GM23338 (cell line): Measurements from ENCODE around the gene ACTN2. TPM values are rescaled to one million over a fixed set of nuclear protein-coding genes. Genes with fewer than 3 reads are reported as not detected.

Source experiments
- ATAC-seq: fragments of 200-7000 bp; cut with Tn5 transposase; 3 replicates; pipeline ENCODE4 v1.9.1; 2020
- DNase-seq: peaks from one replicate; pipeline ENCODE4 v3.0.0-alpha.2; 2015; ENCODE audit warnings: low spot score
- H2AFZ ChIP-seq: fragments of 200-600 bp; sonication (generic); 2 replicates; pipeline ENCODE4 v1.8.0; 2016; ENCODE audit warnings: antibody characterized with exemption, mild to moderate bottlenecking, moderate library complexity
- H3F3A ChIP-seq: fragments of 200-600 bp; sonication (generic); replicated peaks from 2 replicates; pipeline ENCODE4 v1.8.0; 2017; ENCODE audit warnings: antibody characterized with exemption, mixed run types, low read depth
- H3K27ac ChIP-seq: fragments of 200-600 bp; sonication (generic); 2 replicates; pipeline ENCODE4 v1.6.1; 2016; ENCODE audit warnings: low read depth
- H3K27me3 ChIP-seq: fragments of 200-600 bp; sonication (generic); 2 replicates; pipeline ENCODE4 v1.8.0; 2016; ENCODE audit warnings: mild to moderate bottlenecking, mixed run types, moderate library complexity; ENCODE audit not compliant: insufficient read depth
- H3K36me3 ChIP-seq: fragments of 200-600 bp; sonication (generic); 2 replicates; pipeline ENCODE4 v1.8.0; 2016; ENCODE audit warnings: mild to moderate bottlenecking; ENCODE audit not compliant: insufficient read depth
- H3K4me1 ChIP-seq: fragments of 200-600 bp; sonication (generic); 2 replicates; pipeline ENCODE4 v1.8.0; 2016; ENCODE audit warnings: mild to moderate bottlenecking, moderate library complexity; ENCODE audit not compliant: insufficient read depth
- H3K4me2 ChIP-seq: fragments of 200-600 bp; sonication (generic); 2 replicates; pipeline ENCODE4 v1.7.1; 2017; ENCODE audit warnings: mixed run types
- H3K4me3 ChIP-seq: fragments of 200-600 bp; sonication (generic); 2 replicates; pipeline ENCODE4 v1.6.1; 2016; ENCODE audit warnings: mixed run types
- H3K79me2 ChIP-seq: fragments of 200-600 bp; sonication (generic); replicated peaks from 2 replicates; pipeline ENCODE4 v1.8.0; 2017; ENCODE audit warnings: mild to moderate bottlenecking; ENCODE audit not compliant: insufficient read depth
- H3K9me2 ChIP-seq: fragments of 200-600 bp; sonication (generic); 2 replicates; pipeline ENCODE4 v1.8.0; 2017; ENCODE audit not compliant: insufficient read depth
- H4K20me1 ChIP-seq: fragments of 200-600 bp; sonication (generic); replicated peaks from 2 replicates; pipeline ENCODE4 v1.8.0; 2017; ENCODE audit warnings: mild to moderate bottlenecking; ENCODE audit not compliant: insufficient read depth
- H3K27ac Mint-ChIP-seq: 2 replicates; pipeline ENCODE4 v1.8.0; 2020; ENCODE audit warnings: inconsistent platforms, mild to moderate bottlenecking, moderate library complexity, mixed read lengths
- H3K27me3 Mint-ChIP-seq: 3 replicates; pipeline ENCODE4 v1.8.0; 2022; ENCODE audit warnings: low read depth, mild to moderate bottlenecking, moderate library complexity, mixed read lengths, inconsistent platforms; ENCODE audit not compliant: insufficient read depth, poor library complexity
- H3K36me3 Mint-ChIP-seq: 3 replicates; pipeline ENCODE4 v1.8.0; 2021; ENCODE audit warnings: low read depth, mild to moderate bottlenecking, inconsistent platforms, moderate library complexity, mixed read lengths
- H3K4me1 Mint-ChIP-seq: 3 replicates; pipeline ENCODE4 v1.8.0; 2020; ENCODE audit warnings: mild to moderate bottlenecking, inconsistent platforms, mixed read lengths
- H3K4me3 Mint-ChIP-seq: 3 replicates; pipeline ENCODE4 v1.8.0; 2021; ENCODE audit warnings: moderate library complexity, mild to moderate bottlenecking, inconsistent platforms, mixed read lengths
- H3K9me3 Mint-ChIP-seq: 3 replicates; pipeline ENCODE4 v1.8.0; 2020; ENCODE audit warnings: moderate library complexity, mild to moderate bottlenecking, inconsistent platforms, mixed read lengths
- CREB1 ChIP-seq: fragments of 250-450 bp; sonication (Bioruptor Pico); IDR thresholded peaks from 2 replicates; pipeline ENCODE4 v1.5.0; 2020; ENCODE audit warnings: low read depth, mild to moderate bottlenecking, moderate library complexity
- JUNB ChIP-seq: IDR thresholded peaks from one replicate; pipeline ENCODE4 v1.6.1; 2016; ENCODE audit warnings: antibody characterized with exemption; ENCODE audit not compliant: unreplicated experiment
- POLR2AphosphoS5 ChIP-seq: IDR thresholded peaks from 2 replicates; pipeline ENCODE4 v1.6.1; 2016; ENCODE audit warnings: antibody characterized with exemption, low read depth
- STAT1 ChIP-seq: IDR thresholded peaks from one replicate; pipeline ENCODE4 v1.6.1; 2016; ENCODE audit warnings: antibody characterized with exemption; ENCODE audit not compliant: unreplicated experiment
- ZNF331 ChIP-seq: fragments of 250-450 bp; sonication (Bioruptor Pico); IDR thresholded peaks from 2 replicates; pipeline ENCODE4 v1.5.0; 2020; ENCODE audit warnings: low read depth, mild to moderate bottlenecking, moderate library complexity
- polyA plus RNA-seq: library from polyadenylated mRNA; unstranded; fragments of >200 nt; fragmentation: Nextera tagmentation; extraction: Ambion mirVana; gene quantifications from 2 replicates; pipeline ENCODE4 v1.2.1, GENCODE V29; 2016
- total RNA-seq: library from RNA; depleted of rRNA; stranded (reverse); fragments of >200 nt; shearing (Covaris generic); gene quantifications from 2 replicates; pipeline ENCODE4 v1.2.3, GENCODE V29; 2014
- TF ChIP-seq, protein P1 (sequence below): fragments of 250-450 bp; sonication (Bioruptor Pico); IDR thresholded peaks from 2 replicates; pipeline ENCODE4 v1.5.0; 2020; ENCODE audit warnings: mild to moderate bottlenecking, moderate library complexity
- TF ChIP-seq, protein P2 (sequence below): IDR thresholded peaks from one replicate; pipeline ENCODE4 v1.6.1; 2018; ENCODE audit warnings: antibody characterized with exemption; ENCODE audit not compliant: unreplicated experiment
- TF ChIP-seq, protein P3 (sequence below), 2 experiments: fragments of 200-600 bp in 1 of 2; sonication (generic) in 1 of 2; conservative IDR thresholded peaks; 2 replicates each; pipeline versions ENCODE4 v1.5.1 to v1.6.1; 2016 to 2017; ENCODE audit warnings: antibody characterized with exemption in 2 of 2, low read depth in 2 of 2, mild to moderate bottlenecking in 2 of 2, moderate library complexity in 1 of 2

The ACTN2 gene
- total and polyA plus RNA-seq, 2 experiments from 2014 or later = 1.9 to 2.8 TPM

DNA sequence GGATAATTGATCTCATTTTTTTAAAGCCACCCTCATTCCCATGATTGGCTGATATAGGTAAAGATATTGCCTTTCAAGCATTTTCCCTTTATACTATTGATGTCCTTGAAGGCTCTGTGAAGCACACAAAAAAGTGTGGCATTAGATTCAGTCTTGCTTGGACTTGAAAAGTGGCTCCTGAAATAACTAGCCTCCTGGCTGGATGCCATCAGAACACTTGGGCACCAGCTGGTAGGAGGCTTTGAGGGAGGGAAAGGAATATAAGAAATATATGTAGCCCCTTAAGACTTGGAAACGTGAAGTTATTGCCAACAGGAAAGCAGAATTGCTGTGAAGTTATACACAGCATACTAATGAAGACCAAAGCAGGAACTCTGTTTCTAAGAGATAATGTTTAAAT, 122.8 kb downstream of the ACTN2 start (continued):
- TF ChIP-seq, protein P1, sequence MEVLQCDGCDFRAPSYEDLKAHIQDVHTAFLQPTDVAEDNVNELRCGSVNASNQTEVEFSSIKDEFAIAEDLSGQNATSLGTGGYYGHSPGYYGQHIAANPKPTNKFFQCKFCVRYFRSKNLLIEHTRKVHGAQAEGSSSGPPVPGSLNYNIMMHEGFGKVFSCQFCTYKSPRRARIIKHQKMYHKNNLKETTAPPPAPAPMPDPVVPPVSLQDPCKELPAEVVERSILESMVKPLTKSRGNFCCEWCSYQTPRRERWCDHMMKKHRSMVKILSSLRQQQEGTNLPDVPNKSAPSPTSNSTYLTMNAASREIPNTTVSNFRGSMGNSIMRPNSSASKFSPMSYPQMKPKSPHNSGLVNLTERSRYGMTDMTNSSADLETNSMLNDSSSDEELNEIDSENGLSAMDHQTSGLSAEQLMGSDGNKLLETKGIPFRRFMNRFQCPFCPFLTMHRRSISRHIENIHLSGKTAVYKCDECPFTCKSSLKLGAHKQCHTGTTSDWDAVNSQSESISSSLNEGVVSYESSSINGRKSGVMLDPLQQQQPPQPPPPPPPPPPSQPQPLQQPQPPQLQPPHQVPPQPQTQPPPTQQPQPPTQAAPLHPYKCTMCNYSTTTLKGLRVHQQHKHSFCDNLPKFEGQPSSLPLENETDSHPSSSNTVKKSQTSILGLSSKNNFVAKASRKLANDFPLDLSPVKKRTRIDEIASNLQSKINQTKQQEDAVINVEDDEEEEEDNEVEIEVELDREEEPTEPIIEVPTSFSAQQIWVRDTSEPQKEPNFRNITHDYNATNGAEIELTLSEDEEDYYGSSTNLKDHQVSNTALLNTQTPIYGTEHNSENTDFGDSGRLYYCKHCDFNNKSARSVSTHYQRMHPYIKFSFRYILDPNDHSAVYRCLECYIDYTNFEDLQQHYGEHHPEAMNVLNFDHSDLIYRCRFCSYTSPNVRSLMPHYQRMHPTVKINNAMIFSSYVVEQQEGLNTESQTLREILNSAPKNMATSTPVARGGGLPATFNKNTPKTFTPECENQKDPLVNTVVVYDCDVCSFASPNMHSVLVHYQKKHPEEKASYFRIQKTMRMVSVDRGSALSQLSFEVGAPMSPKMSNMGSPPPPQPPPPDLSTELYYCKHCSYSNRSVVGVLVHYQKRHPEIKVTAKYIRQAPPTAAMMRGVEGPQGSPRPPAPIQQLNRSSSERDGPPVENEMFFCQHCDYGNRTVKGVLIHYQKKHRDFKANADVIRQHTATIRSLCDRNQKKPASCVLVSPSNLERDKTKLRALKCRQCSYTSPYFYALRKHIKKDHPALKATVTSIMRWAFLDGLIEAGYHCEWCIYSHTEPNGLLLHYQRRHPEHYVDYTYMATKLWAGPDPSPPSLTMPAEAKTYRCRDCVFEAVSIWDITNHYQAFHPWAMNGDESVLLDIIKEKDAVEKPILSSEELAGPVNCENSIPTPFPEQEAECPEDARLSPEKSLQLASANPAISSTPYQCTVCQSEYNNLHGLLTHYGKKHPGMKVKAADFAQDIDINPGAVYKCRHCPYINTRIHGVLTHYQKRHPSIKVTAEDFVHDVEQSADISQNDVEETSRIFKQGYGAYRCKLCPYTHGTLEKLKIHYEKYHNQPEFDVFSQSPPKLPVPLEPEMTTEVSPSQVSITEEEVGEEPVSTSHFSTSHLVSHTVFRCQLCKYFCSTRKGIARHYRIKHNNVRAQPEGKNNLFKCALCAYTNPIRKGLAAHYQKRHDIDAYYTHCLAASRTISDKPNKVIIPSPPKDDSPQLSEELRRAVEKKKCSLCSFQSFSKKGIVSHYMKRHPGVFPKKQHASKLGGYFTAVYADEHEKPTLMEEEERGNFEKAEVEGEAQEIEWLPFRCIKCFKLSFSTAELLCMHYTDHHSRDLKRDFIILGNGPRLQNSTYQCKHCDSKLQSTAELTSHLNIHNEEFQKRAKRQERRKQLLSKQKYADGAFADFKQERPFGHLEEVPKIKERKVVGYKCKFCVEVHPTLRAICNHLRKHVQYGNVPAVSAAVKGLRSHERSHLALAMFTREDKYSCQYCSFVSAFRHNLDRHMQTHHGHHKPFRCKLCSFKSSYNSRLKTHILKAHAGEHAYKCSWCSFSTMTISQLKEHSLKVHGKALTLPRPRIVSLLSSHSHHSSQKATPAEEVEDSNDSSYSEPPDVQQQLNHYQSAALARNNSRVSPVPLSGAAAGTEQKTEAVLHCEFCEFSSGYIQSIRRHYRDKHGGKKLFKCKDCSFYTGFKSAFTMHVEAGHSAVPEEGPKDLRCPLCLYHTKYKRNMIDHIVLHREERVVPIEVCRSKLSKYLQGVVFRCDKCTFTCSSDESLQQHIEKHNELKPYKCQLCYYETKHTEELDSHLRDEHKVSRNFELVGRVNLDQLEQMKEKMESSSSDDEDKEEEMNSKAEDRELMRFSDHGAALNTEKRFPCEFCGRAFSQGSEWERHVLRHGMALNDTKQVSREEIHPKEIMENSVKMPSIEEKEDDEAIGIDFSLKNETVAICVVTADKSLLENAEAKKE (CRISPR knock-in tag) = no peak
- TF ChIP-seq ZNF331 (CRISPR knock-in tag) (no peak), CREB1 (no peak), STAT1 (no peak), JUNB (no peak)
- TF ChIP-seq, protein P2, sequence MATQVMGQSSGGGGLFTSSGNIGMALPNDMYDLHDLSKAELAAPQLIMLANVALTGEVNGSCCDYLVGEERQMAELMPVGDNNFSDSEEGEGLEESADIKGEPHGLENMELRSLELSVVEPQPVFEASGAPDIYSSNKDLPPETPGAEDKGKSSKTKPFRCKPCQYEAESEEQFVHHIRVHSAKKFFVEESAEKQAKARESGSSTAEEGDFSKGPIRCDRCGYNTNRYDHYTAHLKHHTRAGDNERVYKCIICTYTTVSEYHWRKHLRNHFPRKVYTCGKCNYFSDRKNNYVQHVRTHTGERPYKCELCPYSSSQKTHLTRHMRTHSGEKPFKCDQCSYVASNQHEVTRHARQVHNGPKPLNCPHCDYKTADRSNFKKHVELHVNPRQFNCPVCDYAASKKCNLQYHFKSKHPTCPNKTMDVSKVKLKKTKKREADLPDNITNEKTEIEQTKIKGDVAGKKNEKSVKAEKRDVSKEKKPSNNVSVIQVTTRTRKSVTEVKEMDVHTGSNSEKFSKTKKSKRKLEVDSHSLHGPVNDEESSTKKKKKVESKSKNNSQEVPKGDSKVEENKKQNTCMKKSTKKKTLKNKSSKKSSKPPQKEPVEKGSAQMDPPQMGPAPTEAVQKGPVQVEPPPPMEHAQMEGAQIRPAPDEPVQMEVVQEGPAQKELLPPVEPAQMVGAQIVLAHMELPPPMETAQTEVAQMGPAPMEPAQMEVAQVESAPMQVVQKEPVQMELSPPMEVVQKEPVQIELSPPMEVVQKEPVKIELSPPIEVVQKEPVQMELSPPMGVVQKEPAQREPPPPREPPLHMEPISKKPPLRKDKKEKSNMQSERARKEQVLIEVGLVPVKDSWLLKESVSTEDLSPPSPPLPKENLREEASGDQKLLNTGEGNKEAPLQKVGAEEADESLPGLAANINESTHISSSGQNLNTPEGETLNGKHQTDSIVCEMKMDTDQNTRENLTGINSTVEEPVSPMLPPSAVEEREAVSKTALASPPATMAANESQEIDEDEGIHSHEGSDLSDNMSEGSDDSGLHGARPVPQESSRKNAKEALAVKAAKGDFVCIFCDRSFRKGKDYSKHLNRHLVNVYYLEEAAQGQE = no peak

DNA sequence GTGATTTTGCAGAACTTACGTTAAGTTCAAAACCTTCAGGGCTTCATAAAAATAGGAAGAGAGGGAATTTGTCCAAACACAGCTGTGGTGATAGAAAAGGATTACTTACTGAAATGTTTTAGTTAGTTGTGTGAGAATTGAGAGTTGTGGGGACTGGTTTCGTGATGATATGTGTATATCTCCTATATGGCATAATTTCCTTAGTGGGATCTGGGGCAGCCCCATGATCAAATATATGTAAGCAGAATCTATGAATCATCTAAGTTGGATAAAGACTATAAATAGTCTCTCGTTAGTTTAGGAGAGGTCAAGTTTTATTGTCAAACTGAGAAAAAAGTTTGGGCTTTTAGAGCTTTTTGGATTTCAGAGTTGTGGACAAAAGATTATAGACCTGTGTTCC, 123.7 kb downstream of the ACTN2 start:
- H3K4me3 Mint-ChIP-seq = no peak overlapping the region
- no peak for TF ChIP-seq POLR2AphosphoS5
- TF ChIP-seq, protein P3, sequence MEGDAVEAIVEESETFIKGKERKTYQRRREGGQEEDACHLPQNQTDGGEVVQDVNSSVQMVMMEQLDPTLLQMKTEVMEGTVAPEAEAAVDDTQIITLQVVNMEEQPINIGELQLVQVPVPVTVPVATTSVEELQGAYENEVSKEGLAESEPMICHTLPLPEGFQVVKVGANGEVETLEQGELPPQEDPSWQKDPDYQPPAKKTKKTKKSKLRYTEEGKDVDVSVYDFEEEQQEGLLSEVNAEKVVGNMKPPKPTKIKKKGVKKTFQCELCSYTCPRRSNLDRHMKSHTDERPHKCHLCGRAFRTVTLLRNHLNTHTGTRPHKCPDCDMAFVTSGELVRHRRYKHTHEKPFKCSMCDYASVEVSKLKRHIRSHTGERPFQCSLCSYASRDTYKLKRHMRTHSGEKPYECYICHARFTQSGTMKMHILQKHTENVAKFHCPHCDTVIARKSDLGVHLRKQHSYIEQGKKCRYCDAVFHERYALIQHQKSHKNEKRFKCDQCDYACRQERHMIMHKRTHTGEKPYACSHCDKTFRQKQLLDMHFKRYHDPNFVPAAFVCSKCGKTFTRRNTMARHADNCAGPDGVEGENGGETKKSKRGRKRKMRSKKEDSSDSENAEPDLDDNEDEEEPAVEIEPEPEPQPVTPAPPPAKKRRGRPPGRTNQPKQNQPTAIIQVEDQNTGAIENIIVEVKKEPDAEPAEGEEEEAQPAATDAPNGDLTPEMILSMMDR (conservative IDR thresholded peaks at IDR 0.05; ENCODE audit: low read depth in 2 of 2) = no peak

More for the DNA sequence above, 123.7 kb downstream of the ACTN2 start:
- Histone ChIP-seq H3K79me2 (peaks cover 8% of the 10 kb centered on the region), H4K20me1 (no peaks in the 10 kb centered on the region; the same call in 1 of the 2 replicates), H3F3A (no peaks in the 10 kb centered on the region), H3K36me3 (peaks cover 7% of the 10 kb centered on the region; the same call in 1 of the 2 replicates), H3K27me3 (no peaks in the 10 kb centered on the region), H3K4me1 (no peaks in the 10 kb centered on the region), H3K4me2 (no peak overlapping the region), H3K27ac (no peak overlapping the region), H3K4me3 (no peak overlapping the region), H3K9me2 (no peaks in the 10 kb centered on the region), H2AFZ (no peak overlapping the region)
- Mint-ChIP-seq H3K9me3 (no peaks in the 10 kb centered on the region), H3K36me3 (peaks cover 22% of the 10 kb centered on the region), H3K27ac (no peak overlapping the region), H3K27me3 (no peaks in the 10 kb centered on the region), H3K4me1 (no peaks in the 10 kb centered on the region)
- DNase-seq = no peak
- ATAC-seq = no peak
